HuH-7.5 (cell line): Measurements from ENCODE around the gene CSRP3.
"Not testable (repeated sequence)": the region's sequence is repeated elsewhere in the genome, so short reads cannot be mapped to it uniquely, and the experiment has no call there.

Experiments
- DNase-seq: peaks from one replicate; pipeline ENCODE4 v3.0.0; 2011; ENCODE audit warnings: low spot score

CSRP3 gene

GRCh38 chr11:19187114-19187832 is 14.5 kb downstream of the CSRP3 start:
- no peak for DNase-seq

DNA sequence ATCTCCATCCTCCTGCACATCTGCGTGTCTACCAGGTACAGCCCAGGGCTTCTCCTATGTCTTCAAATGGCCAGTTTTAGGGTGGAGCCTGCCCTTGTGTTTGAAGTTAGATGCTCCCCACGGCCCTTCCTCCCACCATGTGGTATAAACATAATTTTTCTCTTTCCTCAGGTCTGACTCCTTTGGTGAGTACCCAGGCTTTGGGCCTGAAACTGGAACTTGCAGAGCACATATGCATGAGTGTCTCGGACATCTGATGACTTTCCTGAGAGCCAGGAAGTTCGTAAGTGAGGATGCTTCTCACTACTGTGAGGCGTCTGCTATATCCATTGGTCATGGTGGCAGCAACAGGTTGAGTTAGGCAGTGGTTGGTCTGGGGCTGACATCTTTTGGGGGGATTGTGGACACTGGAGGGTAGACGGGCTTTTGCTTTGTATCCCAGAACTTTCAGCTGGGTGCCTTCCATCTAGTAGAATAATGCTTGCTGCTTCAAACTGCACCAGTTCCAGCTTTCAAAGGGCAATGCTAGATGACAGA is 16.2 kb downstream of the CSRP3 start:
- no peak for DNase-seq

GRCh38 chr11:19185036-19185435 is 16.7 kb downstream of the CSRP3 start:
- DNase-seq, result no peak

DNA sequence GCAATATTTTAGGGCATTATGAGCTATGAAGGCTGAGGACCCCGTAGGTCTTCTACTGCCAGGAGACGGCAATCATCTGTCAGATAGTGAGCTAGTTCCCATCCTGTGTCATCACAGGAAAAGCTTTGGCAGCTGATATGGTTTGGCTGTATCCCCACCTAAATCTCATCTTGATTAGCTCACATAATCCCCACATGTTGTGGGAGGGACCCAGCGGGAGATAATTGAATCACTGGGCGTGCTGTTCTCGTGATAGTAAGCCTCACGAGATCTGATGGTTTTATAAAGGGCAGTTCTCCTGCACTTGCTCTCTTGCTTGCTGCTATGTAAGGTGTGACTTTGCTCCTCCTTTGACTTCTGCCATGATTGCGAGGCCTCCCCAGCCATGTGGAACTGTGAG is 18.1 kb downstream of the CSRP3 start:
- DNase-seq, result no peak

DNA sequence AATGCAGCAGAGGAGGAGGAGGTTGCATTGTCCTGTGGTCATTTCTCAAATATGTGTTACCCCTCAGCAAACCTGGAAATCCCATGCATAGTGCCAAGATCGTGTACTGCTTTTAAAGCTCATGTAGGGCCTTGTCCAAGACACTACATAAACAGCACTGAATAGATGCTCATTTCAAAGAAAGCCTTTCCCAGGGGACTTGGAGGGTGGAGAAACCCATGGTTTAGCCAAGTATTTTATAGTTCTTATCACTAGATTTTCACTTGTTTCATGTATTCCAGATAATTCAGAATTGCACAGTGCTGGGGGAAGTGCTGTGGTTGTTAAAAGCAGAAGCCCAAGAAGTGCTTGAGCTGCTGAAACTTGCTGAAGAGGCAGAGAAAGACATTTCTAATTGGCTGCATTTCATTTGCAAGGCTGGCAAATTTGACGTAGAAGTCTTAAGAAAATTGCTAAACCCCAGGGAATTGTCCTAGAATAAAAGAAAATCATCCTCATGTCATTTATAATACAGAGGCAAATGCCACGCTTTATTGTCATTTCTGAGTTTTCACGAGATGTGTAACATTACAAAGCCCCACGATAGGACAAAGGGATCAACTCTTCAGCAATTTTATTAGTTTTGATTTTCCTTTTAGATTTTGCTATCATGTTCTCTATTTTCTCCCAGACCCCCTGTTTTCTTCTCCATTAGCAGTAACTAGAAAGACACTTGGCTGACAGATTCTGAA is 20.1 kb downstream of the CSRP3 start:
- DNase-seq, result no peak

GRCh38 chr11:19176629-19177186 is 25.1 kb downstream of the CSRP3 start:
- DNase-seq, result no peak

DNA sequence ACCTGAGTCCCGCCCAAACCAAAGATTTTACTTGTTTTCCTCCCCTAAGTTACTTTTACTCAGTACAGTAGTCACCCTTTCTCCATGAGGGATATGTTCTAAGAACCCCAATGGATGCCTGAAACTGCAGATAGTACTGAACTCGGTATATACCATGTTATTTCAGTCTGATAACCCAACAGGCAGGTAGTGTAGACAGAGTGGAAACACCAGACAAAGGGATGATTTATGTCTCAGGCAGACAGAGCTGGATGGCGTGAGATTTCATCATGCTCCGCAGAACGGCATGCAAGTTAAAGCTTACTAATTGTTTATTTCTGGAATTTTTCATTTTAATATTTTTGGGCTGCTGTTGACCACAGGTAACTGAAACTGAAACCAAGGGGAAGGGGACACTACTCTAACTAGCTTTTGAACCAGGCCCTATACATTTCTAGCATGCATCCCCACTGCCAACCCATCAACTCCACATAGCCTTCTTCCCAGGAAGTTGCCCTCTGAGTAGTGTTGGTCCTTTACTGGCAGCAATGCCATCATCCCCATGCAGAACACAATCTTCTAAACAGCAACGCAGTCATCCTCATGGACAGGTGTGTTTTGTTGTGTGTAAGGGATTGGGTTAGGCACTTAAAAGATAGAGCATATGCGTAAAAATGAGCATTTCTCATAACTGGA is 27.7 kb downstream of the CSRP3 start:
- no peak for DNase-seq

DNA sequence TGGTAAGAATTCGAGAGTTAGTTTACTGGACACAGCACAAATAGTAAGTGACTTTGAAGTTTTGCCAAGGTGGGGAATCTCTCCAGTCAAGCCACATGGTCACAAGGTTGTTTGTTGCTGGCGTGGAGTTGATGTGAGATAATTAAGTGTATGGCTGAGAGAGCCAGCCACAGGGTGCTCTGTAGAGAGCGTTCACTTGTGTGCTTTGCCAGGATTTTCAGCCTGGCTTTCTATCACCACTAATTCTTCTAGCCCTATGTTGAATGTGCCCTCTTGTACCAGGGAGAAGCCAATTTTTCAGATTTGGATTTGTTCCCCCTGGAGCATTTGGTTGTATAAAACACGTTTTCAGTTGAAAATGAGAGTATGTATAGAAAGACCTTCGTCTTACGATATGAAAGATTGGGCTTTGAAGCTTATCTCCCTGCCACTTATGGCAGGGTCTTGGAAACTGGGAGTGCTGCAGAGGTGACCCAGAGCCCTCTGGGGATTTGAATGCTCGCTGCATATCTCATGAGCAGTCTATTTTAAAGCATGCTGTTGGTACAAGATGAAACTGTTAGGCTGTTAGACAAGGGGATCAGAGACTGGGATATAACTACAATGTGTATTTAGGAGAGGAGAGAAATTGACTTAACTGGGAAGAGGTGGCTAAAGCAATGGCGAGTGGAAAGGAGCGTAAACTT is 28.6 kb downstream of the CSRP3 start:
- no peak for DNase-seq

- no peak for DNase-seq
Measured at GRCh38 chr11:19168090-19168489, 33.7 kb downstream of the CSRP3 start.

GRCh38 chr11:19164881-19165280 is 36.9 kb downstream of the CSRP3 start:
- DNase-seq, result no peak

GRCh38 chr11:19164230-19164855 is 37.4 kb downstream of the CSRP3 start:
- no peak for DNase-seq

- no peak for DNase-seq
Measured at GRCh38 chr11:19163617-19164016, 38.2 kb downstream of the CSRP3 start.

DNA sequence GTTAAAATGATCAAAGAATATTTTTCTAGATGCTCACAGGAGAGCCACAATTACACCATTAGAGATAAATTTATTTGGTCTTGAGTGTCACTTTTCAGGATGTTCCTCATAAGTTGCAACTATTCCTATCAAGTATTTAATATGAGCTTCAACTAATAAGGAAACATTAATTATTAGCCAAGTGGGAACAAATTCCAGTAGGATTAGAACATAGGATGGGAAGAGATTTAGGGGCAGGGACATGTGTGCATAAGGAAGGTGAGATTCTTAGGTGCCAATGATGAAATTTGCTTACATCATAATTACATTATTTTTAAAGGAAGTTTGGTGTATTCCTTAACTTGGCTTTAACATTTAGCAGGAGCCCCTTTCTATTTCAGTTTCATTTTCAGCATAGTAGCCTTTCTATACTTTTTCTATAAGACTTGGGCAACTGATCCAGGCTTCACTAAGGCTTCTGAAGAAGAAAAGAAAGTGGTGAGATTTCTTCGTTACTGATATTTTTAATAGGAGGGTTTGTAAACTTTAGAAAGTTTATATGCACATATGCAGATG is 38.8 kb downstream of the CSRP3 start:
- DNase-seq, result no peak

GRCh38 chr11:19161651-19162050 is 40.1 kb downstream of the CSRP3 start:
- no peak for DNase-seq

- DNase-seq, result no peak
Measured at GRCh38 chr11:19160847-19161246, 40.9 kb downstream of the CSRP3 start.

- DNase-seq, result no peak
Measured at GRCh38 chr11:19156892-19157291, 44.9 kb downstream of the CSRP3 start.

DNA sequence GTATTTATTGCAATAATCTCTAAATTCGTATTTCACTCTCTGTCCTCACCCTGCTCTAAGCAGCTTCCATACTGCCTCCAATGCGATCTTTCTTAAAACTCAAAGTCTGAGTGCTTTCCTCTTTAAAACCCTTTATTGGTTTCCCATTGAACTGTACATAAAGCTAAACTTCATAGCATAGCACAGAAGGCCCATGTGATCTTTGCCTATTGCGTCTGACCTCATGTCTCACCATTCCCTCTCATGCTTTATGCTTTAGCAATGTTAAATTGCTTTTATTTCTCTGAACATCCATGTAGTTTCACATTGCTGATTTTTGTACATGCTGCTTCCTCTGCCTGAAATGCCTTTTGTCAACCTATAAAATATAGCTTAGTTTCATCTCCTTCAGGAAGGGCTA is 56.5 kb downstream of the CSRP3 start:
- DNase-seq, result no peak

- DNase-seq, result not testable (repeated sequence)
Measured at GRCh38 chr11:19136884-19137283, 64.9 kb downstream of the CSRP3 start.

GRCh38 chr11:19134004-19134403 is 67.8 kb downstream of the CSRP3 start:
- DNase-seq, result no peak
